Putamen (tissue), 1 donor: Measurements from ENCODE around the gene NUDT2.
A peak's percentile ranks its signal among the peaks of the same experiment; 100 is the strongest.
"Not testable (repeated sequence)": the region's sequence is repeated elsewhere in the genome, so short reads cannot be mapped to it uniquely, and the experiment has no call there.

ENCODE experiments used
- DNase-seq: peaks from one replicate; pipeline ENCODE4 v3.0.0-alpha.2; 2016; ENCODE audit warnings: low spot score

NUDT2 gene

DNA sequence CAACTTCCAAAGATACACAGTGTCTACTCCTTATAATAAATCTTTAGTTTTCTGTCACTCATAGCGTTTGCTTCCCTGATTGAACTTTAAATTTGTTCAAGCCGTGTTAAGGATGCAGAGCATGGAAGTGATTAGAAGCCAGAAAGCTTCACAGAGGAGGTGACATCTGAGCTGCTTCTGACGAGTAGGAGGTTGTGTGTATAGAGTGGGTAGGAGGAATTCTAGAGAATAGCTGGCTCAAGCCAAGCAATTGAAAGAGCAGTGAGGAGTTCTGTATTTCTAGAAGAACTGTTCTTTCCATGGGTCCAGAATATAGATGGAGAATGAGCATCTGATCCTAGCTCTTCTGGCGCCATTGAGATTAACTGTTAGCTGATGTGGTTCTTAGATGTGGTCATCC lies 6.0 kb downstream of the NUDT2 start:
- peak; percentile 73 for DNase-seq

DNA sequence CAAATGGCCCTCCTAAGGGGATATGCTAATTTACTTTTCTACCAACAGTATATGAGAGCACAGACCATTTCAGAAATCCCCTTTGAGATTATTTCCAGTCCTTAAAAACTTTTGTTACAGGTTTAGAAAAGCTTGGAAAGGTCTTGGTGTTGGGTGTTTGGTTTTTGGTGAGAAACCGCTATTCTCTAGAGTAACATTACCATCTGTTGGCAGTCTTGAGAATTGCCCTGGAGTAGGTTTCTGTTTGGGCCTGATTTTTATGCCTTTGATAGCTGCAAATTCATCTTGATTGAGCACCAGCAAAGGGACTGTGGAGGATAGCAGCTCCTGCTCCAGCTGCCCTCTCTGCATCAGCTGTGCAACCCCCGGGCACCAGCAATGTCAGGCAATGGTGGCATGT lies 8.0 kb downstream of the NUDT2 start:
- peak; percentile 21 for DNase-seq

- not testable (repeated sequence) for DNase-seq
These were observed 8.7 kb downstream of the NUDT2 start for GRCh38 chr9:34338079-34338478.

DNA sequence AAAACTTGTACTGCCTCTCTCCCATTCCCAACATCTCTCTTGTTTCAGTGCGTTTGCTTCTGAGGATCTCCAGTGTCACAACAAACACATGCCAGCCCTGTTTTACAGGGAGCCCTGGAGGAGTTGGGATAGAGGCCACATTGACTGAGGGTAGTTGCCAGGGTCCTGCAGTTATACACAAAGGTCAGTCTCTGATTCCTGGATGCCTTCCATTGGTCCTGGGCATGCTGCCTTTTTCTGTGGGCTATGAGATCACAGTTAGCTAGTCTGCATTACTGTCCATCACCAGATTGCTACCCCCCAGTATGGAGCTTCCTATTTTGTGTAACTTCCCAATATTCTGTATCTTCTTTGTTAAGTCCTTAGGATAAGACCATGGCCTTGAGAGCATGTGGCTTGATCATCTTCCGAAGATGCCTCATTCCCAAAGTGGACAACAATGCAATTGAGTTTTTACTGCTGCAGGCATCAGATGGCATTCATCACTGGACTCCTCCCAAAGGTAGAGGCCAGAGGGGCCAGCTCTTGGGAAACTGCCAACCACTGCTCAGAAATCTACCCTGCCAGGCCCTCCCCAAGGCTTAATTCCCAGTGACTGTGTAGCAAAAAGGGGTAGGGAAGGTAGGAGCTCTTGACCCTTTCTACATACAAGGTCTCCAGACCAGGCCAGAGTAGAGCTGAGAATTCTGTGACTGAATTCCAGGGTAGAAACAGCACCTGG lies 9.5 kb downstream of the NUDT2 start:
- peak; percentile 77 for DNase-seq

GRCh38 chr9:34341659-34342295 lies 12.4 kb downstream of the NUDT2 start:
- no peak for DNase-seq

DNA sequence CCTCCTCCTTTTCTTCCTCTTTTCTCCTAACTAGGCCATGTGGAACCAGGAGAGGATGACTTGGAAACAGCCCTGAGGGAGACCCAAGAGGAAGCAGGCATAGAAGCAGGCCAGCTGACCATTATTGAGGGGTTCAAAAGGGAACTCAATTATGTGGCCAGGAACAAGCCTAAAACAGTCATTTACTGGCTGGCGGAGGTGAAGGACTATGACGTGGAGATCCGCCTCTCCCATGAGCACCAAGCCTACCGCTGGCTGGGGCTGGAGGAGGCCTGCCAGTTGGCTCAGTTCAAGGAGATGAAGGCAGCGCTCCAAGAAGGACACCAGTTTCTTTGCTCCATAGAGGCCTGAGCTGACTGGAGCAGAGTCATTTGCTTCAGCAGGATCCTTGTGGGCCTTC lies 13.7 kb downstream of the NUDT2 start:
- DNase-seq, result peak; percentile 80

DNA sequence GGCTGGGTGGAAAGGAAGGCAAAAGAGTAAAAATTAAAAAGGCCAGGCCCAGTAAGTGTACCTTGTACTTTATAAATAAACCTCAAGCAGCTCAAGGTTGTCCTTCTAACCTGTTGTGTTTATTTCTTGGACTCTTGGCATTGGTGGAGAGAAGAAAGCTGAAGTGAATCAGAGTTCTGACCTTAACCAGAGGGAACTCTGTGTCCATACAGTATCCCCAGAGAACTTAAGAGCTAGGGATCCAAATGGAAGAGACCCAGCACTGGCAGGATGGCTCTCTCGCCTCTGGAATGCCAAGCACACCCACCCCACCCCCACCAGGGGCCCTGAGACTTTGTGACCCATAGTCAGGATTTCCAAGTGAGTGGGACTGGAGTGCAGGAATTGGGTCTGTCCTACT lies 14.2 kb downstream of the NUDT2 start:
- no peak for DNase-seq

GRCh38 chr9:34346873-34347799 lies 17.8 kb downstream of the NUDT2 start:
- no peak for DNase-seq

GRCh38 chr9:34347800-34348158 lies 18.4 kb downstream of the NUDT2 start:
- DNase-seq, result no peak

DNA sequence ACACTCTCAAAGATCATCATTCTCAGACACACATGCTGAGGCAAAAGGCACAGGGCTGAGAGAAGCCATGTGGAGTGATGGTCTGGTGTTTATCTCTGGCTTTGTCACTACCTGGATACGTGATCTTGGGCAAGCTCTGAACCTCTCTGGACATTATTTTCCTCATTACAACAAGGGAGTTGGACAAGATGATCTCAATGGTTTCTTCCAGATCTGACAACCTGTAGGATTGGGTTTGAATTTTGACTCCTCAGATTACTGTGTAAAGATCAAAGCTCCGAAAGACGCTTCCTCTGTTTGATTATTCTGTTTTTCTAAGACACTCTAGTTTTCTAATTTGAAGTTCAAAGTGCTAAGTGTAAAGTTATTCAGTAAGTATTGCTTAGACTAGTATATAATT lies 20.0 kb downstream of the NUDT2 start:
- DNase-seq, result no peak

GRCh38 chr9:34352122-34352652 lies 22.8 kb downstream of the NUDT2 start:
- DNase-seq, result not testable (repeated sequence)

DNA sequence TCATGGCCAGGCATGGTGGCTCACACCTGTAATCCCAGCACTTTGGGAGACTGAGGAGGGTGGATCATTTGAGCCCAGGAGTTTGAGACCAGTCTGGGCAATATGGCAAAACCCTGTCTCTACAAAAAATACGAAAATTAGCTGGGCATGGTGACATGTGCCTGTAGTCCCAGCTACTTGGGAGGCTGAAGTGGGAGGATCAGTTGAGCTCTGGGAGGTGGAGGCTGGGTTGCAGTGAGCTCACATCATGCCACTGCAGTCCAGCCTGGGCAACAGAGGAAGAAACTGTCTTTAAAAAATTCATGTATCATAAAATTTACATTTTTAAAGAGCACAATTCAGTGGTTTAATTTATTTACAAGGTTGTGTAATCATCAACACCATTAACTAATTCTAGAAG lies 23.6 kb downstream of the NUDT2 start:
- not testable (repeated sequence) for DNase-seq

DNA sequence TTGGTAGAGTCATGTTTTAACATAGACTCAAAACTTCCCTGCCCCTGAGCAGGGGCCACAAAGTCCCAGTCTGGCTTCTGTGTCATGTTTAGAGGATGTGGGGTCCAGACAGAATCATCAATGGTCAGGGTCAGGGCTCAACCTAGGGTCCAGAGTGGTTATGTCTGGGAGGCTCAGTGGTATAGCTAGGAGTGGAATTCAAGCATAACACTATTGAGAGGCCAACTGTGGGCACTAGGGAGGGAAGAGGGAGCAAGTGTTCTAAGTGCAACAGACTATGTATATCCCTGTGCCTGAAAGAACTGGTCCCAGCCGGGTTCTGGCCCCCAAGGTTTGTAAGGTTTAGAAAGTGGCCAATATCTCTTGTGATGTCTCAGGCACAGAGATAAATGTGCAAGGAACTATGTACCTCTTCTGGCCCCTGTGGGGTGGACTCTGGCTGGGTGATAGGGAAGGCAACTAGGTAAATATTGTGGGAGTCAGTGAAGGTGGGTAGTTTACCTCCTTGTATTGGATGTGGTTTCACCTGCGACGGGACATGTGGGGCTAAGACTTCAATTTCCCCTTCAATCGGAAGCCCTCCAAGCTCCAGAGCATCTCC lies 33.3 kb downstream of the NUDT2 start:
- DNase-seq, result no peak

DNA sequence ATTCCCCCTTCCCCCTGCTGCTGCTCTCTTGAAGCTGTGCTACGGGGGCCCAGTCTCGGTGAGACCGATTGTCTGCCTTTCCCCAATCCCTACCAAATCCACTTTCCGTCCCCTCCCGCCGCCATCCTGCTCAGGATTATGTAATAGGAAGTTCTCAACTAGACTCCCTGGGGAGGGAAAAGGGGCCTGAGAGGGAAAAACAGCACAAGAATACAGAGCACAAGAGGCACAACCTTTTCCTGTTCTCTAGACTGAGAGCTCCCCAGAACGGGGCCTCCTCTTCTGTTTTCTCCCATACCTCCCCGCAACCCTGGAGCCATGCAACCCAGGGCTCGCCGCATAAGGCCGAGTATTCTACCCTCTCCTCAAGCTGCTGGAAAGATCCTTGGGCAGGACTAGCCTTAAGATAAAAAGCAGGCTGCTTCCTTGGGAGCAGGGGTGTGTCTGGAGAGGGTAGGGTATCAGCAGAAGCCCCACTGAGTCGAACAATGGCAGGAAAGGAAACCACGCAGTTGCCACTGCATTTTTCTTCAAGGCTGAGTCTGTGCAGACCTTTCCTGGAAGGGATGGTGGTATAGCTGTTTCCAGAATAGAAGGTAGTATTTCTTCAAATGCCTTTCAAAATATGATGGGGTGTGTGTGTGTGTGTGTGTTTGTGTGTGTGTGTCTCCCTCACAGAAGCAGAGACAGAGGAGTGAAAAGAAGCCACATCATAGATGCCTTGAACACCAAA lies 34.4 kb downstream of the NUDT2 start:
- DNase-seq, result no peak

- DNase-seq, result no peak
These were observed 35.9 kb downstream of the NUDT2 start for GRCh38 chr9:34365282-34365681.

- no peak for DNase-seq
These were observed 37.0 kb downstream of the NUDT2 start for GRCh38 chr9:34366365-34366764.

DNA sequence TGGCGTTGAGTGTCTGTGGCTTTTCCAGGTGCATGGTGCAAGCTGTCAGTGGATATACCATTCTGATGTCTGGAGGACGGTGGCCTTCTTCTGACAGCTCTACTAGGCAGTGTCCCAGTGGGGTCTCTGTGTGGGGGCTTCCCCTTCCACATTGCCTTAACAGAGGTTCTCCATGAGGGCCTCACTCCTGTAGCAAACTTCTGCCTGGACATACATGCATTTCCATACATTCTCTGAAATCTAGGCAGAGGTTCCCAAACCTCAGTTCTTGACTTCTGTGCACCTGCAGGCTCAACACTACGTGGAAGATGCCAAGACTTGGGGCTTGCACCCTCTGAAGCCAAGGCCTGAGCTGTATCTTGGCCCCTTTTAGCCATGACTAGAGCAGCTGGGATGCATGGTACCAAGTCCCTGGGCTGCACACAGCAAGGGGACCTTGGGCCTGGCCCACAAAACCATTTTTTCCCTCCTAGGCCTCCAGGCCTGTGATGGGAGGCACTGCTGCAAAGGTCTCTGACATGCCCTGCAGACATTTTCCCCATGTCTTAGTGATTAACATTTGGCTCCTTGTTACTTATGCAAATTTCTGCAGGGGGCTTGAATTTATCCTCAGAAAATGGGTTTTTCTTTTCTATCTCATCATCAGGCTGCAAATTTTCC lies 38.5 kb downstream of the NUDT2 start:
- not testable (repeated sequence) for DNase-seq

- not testable (repeated sequence) for DNase-seq
These were observed 39.4 kb downstream of the NUDT2 start for GRCh38 chr9:34368796-34369195.

- no peak for DNase-seq
These were observed 40.3 kb downstream of the NUDT2 start for GRCh38 chr9:34369636-34370035.

- no peak for DNase-seq
These were observed 41.1 kb downstream of the NUDT2 start for GRCh38 chr9:34370335-34370969.
